Subcutaneous adipose tissue (tissue), 4 donors: ENCODE measurements around the gene MED20. TPM values are rescaled to one million over a fixed set of nuclear protein-coding genes. Genes with fewer than 3 reads are reported as not detected.

Experiments
- total RNA-seq, 4 donors: library from RNA; depleted of rRNA; stranded (reverse); fragments of >200 nt; gene quantifications; one replicate each; pipeline ENCODE4 v1.1.0, GENCODE V29; 2016
- TF ChIP-seq, protein P1 (sequence below): fragments of 450-650 bp; IDR thresholded peaks from one replicate; pipeline ENCODE4 v1.5.1; 2016; ENCODE audit warnings: low read depth, mild to moderate bottlenecking, control low read depth, antibody characterized with exemption, moderate library complexity

The MED20 gene
- total RNA-seq, 4 donors from 2014 or later: 5.8 to 12.9 (median 10.4) TPM

GRCh38 chr6:41939176-41939847 lies 18.4 kb upstream of the MED20 start:
- TF ChIP-seq, protein P1, sequence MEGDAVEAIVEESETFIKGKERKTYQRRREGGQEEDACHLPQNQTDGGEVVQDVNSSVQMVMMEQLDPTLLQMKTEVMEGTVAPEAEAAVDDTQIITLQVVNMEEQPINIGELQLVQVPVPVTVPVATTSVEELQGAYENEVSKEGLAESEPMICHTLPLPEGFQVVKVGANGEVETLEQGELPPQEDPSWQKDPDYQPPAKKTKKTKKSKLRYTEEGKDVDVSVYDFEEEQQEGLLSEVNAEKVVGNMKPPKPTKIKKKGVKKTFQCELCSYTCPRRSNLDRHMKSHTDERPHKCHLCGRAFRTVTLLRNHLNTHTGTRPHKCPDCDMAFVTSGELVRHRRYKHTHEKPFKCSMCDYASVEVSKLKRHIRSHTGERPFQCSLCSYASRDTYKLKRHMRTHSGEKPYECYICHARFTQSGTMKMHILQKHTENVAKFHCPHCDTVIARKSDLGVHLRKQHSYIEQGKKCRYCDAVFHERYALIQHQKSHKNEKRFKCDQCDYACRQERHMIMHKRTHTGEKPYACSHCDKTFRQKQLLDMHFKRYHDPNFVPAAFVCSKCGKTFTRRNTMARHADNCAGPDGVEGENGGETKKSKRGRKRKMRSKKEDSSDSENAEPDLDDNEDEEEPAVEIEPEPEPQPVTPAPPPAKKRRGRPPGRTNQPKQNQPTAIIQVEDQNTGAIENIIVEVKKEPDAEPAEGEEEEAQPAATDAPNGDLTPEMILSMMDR: no peak

- TF ChIP-seq, protein P1: no peak
Observed at GRCh38 chr6:41938590-41939175, 17.7 kb upstream of the MED20 start.

DNA sequence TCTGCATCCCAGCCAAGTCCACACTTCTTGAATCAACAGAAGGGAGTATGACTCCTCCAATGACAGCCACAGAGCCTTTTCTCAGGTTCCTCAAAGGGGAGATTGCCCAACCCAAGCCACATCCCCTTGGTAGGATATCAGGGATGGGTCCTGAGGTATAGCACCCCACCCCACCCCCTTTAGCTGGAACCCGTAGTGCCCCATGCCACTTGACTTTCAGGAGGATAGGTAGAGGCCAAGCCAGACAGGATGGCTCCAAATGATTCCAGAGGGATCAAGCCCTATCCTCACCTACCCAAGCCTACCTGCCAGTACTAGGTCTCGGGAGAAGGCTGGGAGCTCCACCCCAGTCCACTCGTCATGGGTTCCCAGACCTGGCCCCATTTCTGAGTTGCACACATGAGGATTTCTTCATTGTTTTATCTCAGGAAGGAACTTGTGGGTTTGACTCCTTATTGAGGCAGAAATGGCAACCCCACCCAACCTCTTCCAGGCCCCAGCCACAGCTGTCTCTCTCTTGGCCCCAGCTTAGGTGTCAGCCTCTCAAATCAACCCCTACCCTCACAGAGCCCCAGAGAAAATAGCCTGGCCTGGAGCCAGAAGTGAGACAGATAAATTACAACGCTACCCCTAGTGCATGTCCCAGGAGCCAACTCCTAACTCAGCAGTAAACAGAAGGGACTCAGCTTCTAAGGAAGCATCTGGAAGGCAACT lies 17.1 kb upstream of the MED20 start:
- TF ChIP-seq, protein P1: no peak

- TF ChIP-seq, protein P1: no peak
Observed at GRCh38 chr6:41937472-41937860, 16.5 kb upstream of the MED20 start.

GRCh38 chr6:41936073-41936837 lies 15.3 kb upstream of the MED20 start:
- TF ChIP-seq, protein P1: no peak

- TF ChIP-seq, protein P1: no peak
Observed at GRCh38 chr6:41935685-41936072, 14.7 kb upstream of the MED20 start.

DNA sequence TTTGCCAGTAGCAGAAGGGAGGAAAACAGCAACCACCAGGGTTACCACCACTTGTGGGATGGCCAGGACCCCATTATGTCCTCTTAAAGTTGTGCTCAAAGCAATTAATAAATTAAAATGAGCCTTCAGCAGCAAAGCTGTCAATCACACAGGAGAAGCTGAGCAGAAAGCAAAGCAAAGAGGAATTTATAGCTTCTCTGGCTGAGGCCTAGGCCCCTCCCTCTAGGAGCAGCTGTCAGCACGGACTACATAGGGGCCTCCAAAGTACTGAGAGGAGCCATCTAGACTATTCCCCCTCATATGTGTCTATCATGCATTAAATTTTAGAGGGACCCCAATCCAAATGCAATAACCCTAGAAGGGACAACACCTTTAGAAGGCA lies 14.2 kb upstream of the MED20 start:
- TF ChIP-seq, protein P1: no peak
